ENCODE results near the gene LYRM1.

LYRM1 gene

GRCh38 chr16:20871941-20872815, 28.4 kb upstream of the LYRM1 start:
- no peak for DNase-seq

GRCh38 chr16:20873331-20873730, 27.2 kb upstream of the LYRM1 start:
- no peak for DNase-seq

GRCh38 chr16:20874088-20874581, 26.4 kb upstream of the LYRM1 start:
- DNase-seq, result no peak

- no peak for DNase-seq
Measured at GRCh38 chr16:20875355-20875650, 25.3 kb upstream of the LYRM1 start.

- no peak for DNase-seq
Measured at GRCh38 chr16:20878682-20879147, 21.9 kb upstream of the LYRM1 start.

GRCh38 chr16:20879175-20880040, 21.2 kb upstream of the LYRM1 start:
- no peak for DNase-seq

GRCh38 chr16:20880867-20881502, 19.6 kb upstream of the LYRM1 start:
- DNase-seq, result no peak

- DNase-seq, result no peak
Measured at GRCh38 chr16:20881503-20881878, 19.1 kb upstream of the LYRM1 start.

- DNase-seq, result no peak
Measured at GRCh38 chr16:20883554-20884239, 16.9 kb upstream of the LYRM1 start.

GRCh38 chr16:20884240-20884556, 16.4 kb upstream of the LYRM1 start:
- no peak for DNase-seq

- DNase-seq, result no peak
Measured at GRCh38 chr16:20886320-20886719, 14.3 kb upstream of the LYRM1 start.

- no peak for DNase-seq
Measured at GRCh38 chr16:20887207-20887606, 13.4 kb upstream of the LYRM1 start.

GRCh38 chr16:20889625-20890275, 10.8 kb upstream of the LYRM1 start:
- no peak for DNase-seq

GRCh38 chr16:20894388-20894787, 6.2 kb upstream of the LYRM1 start:
- DNase-seq, result no peak

GRCh38 chr16:20897253-20897897, 3.2 kb upstream of the LYRM1 start:
- DNase-seq, result no peak

GRCh38 chr16:20897922-20898321, 2.6 kb upstream of the LYRM1 start:
- no peak for DNase-seq

GRCh38 chr16:20899071-20899470, 1.5 kb upstream of the LYRM1 start:
- DNase-seq, result no peak

GRCh38 chr16:20899477-20900298, 883 bp upstream of the LYRM1 start:
- no peak for DNase-seq

- no peak for DNase-seq
Measured at GRCh38 chr16:20901068-20901435, 481 bp downstream of the LYRM1 start.

- no peak for DNase-seq
Measured at GRCh38 chr16:20901436-20902112, 1.0 kb downstream of the LYRM1 start.

Measured in T1000 (cell line).